Panc1 (cell line): ENCODE results near the gene SND1. TPM values are rescaled to one million over a fixed set of nuclear protein-coding genes. Genes with fewer than 3 reads are reported as not detected.
A peak's percentile ranks its signal among the peaks of the same experiment; 100 is the strongest.

Experiments
- ATAC-seq: fragments of 200-7000 bp; cut with Tn5 transposase; 2 replicates; pipeline ENCODE4 v1.9.1; 2020; ENCODE audit warnings: mild to moderate bottlenecking, moderate library complexity
- BruUV-seq: library from RNA; stranded (reverse); fragments of 400-500 nt; replicated peaks from 2 replicates; lab custom pipeline; 2021; lab: Mats Ljungman, UMichigan
- CTCF ChIA-PET: fragments of 300-600 bp; sonication (Branson Sonifier 250); formaldehyde crosslinking; loops from one replicate; lab custom pipeline; 2022; ENCODE audit warnings: antibody characterized with exemption; lab: Charles Lee
- POLR2A ChIA-PET: fragments of 300-600 bp; sonication (Branson Sonifier 250); formaldehyde crosslinking; loops from one replicate; lab custom pipeline; 2022; ENCODE audit warnings: antibody characterized with exemption; lab: Charles Lee
- DNase-seq: peaks from one replicate; pipeline ENCODE4 v3.0.0-alpha.2; 2010; ENCODE audit warnings: low read depth, low spot score
- H3K27ac ChIP-seq: 2 replicates; pipeline ENCODE4 v1.5.1; 2011; ENCODE audit warnings: mild to moderate bottlenecking, low read length, inconsistent platforms
- H3K27me3 ChIP-seq: fragments of 200-500 bp; sonication (Bioruptor generic); 2 replicates; pipeline ENCODE4 v1.6.0; 2014; ENCODE audit warnings: low read length, inconsistent platforms; ENCODE audit not compliant: control insufficient read depth, insufficient read depth
- H3K36me3 ChIP-seq: fragments of 200-500 bp; sonication (Bioruptor generic); 2 replicates; pipeline ENCODE4 v1.5.1; 2014; ENCODE audit warnings: inconsistent platforms, mild to moderate bottlenecking, low read length, moderate library complexity; ENCODE audit not compliant: control insufficient read depth, insufficient read depth
- H3K4me1 ChIP-seq: 2 replicates; pipeline ENCODE4 v1.5.1; 2011; ENCODE audit warnings: inconsistent platforms, mild to moderate bottlenecking, low read length, moderate library complexity; ENCODE audit not compliant: control insufficient read depth, insufficient read depth
- H3K4me3 ChIP-seq, 2 experiments: 2 replicates each; pipeline ENCODE4 v1.5.1; 2011 to 2012; ENCODE audit warnings: low read depth in 2 of 2, low read length in 2 of 2, mild to moderate bottlenecking in 2 of 2, inconsistent platforms in 1 of 2, moderate library complexity in 1 of 2
- H3K9me3 ChIP-seq: fragments of 200-500 bp; sonication (Bioruptor generic); 2 replicates; pipeline ENCODE4 v1.5.1; 2014; ENCODE audit warnings: low read depth, mild to moderate bottlenecking, inconsistent platforms, low read length, moderate library complexity; ENCODE audit not compliant: control insufficient read depth, insufficient read depth
- POLR2AphosphoS5 ChIP-seq: IDR thresholded peaks from 2 replicates; pipeline ENCODE4 v1.6.1; 2012; ENCODE audit warnings: mild to moderate bottlenecking, low read depth, low read length, moderate library complexity
- SIN3A ChIP-seq: IDR thresholded peaks from 2 replicates; pipeline ENCODE4 v1.6.1; 2012; ENCODE audit warnings: low read depth, mild to moderate bottlenecking, low read length, moderate library complexity, borderline replicate concordance; ENCODE audit not compliant: insufficient read depth
- TCF7L2 ChIP-seq: IDR thresholded peaks from 2 replicates; pipeline ENCODE4 v1.6.1; 2011; ENCODE audit warnings: mild to moderate bottlenecking, low read depth, low read length, inconsistent platforms
- in situ Hi-C: cut with HindIII; loops from 2 replicates; pipeline ENCODE4 v1.10.0; 2016; ENCODE audit warnings: low sequenced_read_pairs, low pct_unique_long_range_greater_than_20kb
- intact Hi-C: fragments of 100-400 bp; cut with micrococcal nuclease; formaldehyde crosslinking; loops from one replicate; pipeline ENCODE4 v1.10.0; 2022; ENCODE audit not compliant: unreplicated experiment
- total RNA-seq: library from RNA; stranded (reverse); gene quantifications from one replicate; pipeline ENCODE4 v1.2.1, GENCODE V29; 2021; ENCODE audit not compliant: unreplicated experiment
- TF ChIP-seq, protein P1 (sequence below), 2 experiments: IDR thresholded peaks; 2 replicates each; pipeline ENCODE4 v1.6.1; 2011 to 2012; ENCODE audit warnings: low read depth in 2 of 2, control low read depth in 1 of 2, low read length in 1 of 2, mild to moderate bottlenecking in 1 of 2, moderate library complexity in 1 of 2; ENCODE audit not compliant: insufficient read depth in 1 of 2
- TF ChIP-seq, protein P2 (sequence below): fragments of 450-650 bp; IDR thresholded peaks from 2 replicates; pipeline ENCODE4 v1.5.1; 2017; ENCODE audit warnings: mild to moderate bottlenecking

SND1 gene
- total RNA-seq, 1 experiment from 2014 or later = 176 TPM

DNA sequence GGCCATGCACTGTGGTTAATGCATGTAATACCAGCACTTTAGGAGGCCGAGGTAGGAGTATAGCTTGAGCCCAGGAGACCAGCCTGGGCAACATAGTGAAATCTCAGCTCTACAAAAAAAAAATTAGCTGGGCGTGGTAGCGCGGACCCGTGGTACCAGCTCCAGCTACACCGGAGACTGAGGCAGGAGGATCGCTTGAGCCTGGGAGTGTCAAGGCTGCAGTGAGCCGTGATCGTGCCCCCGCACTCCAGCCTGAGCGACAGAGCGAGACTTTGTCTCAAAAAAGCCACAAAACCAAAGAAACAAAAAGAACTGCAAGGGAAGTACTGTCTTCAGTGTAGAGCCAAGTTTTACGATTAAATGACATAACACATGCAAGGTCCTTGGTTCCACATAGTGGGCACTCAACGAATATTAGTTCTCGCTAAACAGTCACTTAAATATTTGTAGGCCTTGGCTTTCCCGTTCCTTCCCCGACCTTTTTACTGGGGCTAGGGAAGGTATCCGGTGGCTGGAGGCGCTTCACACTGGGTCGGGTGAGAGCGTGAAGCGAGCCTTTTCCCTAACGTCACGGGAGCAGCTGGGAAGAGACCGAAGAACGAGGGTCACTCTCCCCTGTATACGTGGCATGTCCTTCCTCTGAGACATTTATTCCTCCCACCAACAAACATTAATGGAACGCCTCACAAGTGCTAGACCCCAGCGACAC, 993 bp upstream of the SND1 start:
- Histone ChIP-seq H3K27me3 (no peaks in the 10 kb centered on the region), H3K27ac (peak overlapping the region; percentile 96), H3K4me1 (peaks cover 26% of the 10 kb centered on the region), H3K4me3 (peak overlapping the region; percentile 83 to 100), H3K9me3 (no peaks in the 10 kb centered on the region), H3K36me3 (peaks cover 8% of the 10 kb centered on the region; the same call in 1 of the 2 replicates)
- intact Hi-C loops = no loop called here
- POLR2A ChIA-PET = interaction anchor here (0.6 to 1.2 kb wide), 2 partner anchors 11 to 575 kb away, joined by 3 read pairs; no protein-coding TSS in a partner anchor
- TF ChIP-seq SIN3A = no peak
- TF ChIP-seq POLR2AphosphoS5 = no peak
- TF ChIP-seq, protein P1, sequence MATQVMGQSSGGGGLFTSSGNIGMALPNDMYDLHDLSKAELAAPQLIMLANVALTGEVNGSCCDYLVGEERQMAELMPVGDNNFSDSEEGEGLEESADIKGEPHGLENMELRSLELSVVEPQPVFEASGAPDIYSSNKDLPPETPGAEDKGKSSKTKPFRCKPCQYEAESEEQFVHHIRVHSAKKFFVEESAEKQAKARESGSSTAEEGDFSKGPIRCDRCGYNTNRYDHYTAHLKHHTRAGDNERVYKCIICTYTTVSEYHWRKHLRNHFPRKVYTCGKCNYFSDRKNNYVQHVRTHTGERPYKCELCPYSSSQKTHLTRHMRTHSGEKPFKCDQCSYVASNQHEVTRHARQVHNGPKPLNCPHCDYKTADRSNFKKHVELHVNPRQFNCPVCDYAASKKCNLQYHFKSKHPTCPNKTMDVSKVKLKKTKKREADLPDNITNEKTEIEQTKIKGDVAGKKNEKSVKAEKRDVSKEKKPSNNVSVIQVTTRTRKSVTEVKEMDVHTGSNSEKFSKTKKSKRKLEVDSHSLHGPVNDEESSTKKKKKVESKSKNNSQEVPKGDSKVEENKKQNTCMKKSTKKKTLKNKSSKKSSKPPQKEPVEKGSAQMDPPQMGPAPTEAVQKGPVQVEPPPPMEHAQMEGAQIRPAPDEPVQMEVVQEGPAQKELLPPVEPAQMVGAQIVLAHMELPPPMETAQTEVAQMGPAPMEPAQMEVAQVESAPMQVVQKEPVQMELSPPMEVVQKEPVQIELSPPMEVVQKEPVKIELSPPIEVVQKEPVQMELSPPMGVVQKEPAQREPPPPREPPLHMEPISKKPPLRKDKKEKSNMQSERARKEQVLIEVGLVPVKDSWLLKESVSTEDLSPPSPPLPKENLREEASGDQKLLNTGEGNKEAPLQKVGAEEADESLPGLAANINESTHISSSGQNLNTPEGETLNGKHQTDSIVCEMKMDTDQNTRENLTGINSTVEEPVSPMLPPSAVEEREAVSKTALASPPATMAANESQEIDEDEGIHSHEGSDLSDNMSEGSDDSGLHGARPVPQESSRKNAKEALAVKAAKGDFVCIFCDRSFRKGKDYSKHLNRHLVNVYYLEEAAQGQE (IDR thresholded peaks at IDR 0.05; ENCODE audit: insufficient read depth in 1 of 2, low read depth in 2 of 2, low read length in 1 of 2) = no peak
- TF ChIP-seq, protein P2, sequence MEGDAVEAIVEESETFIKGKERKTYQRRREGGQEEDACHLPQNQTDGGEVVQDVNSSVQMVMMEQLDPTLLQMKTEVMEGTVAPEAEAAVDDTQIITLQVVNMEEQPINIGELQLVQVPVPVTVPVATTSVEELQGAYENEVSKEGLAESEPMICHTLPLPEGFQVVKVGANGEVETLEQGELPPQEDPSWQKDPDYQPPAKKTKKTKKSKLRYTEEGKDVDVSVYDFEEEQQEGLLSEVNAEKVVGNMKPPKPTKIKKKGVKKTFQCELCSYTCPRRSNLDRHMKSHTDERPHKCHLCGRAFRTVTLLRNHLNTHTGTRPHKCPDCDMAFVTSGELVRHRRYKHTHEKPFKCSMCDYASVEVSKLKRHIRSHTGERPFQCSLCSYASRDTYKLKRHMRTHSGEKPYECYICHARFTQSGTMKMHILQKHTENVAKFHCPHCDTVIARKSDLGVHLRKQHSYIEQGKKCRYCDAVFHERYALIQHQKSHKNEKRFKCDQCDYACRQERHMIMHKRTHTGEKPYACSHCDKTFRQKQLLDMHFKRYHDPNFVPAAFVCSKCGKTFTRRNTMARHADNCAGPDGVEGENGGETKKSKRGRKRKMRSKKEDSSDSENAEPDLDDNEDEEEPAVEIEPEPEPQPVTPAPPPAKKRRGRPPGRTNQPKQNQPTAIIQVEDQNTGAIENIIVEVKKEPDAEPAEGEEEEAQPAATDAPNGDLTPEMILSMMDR = no peak
- no peak for TF ChIP-seq TCF7L2
- DNase-seq (no peak), ATAC-seq (peak; percentile 35)
- TSS peak; percentile 99 for BruUV-seq
- in situ Hi-C loops = no loop called here
- CTCF ChIA-PET = no interaction called here

DNA sequence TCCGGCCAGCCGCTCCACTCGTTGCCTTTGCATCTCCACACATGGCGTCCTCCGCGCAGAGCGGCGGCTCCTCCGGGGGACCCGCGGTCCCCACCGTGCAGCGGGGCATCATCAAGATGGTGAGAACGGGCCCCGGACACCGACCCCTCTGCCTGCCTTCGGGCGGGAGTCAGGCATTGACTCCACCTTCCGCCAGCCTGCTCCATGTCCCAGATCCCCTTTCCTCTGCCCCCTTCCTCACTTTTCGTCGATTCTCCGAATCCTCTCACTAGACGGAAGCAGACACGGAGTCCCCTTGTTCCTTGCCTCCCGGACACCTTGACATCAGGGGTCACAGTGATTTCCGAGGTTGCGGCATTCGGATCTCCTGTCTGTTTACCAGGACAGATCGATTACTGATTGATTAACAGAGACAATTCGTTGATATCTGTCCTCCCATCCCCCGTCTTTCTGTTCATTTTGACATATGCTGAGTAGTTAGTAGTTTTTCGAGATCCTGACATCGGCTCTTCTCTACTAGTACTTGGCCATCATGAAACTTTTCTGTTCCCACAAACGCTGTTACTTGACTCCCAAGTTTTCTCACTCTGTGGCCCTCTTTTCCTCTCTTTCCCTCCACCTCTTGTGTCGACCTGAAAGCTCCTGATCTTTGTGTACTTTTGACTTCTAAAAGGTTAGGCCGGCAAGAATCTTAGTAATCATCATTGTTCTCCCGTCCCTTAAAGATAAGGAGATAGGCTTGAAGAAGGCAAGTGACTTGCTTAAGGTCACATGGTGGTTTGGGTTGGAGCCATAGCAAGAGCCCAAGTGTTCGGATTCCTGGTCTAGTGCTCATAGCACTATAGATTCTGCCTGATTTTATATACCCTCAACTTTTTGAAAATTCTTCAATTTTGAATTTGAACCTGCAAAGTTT, 597 bp downstream of the SND1 start:
- DNase-seq (no peak), ATAC-seq (peak; percentile 35; the same call in 1 of the 2 replicates)
- no TSS peak for BruUV-seq
- ChIA-PET POLR2A (interaction anchor here (1.2 kb wide), 1 partner anchor 12 kb away, joined by 3 read pairs; no protein-coding TSS in a partner anchor), CTCF (interaction anchor here (0.6 kb wide), 1 partner anchor 55 kb away, joined by 10 read pairs; no protein-coding TSS in a partner anchor)
- H3K27ac ChIP-seq = peak overlapping the region; percentile 82
- H3K9me3 ChIP-seq = no peaks in the 10 kb centered on the region
- H3K27me3 ChIP-seq = no peaks in the 10 kb centered on the region
- H3K36me3 ChIP-seq = peaks cover 8% of the 10 kb centered on the region
- peak overlapping the region; percentile 83 to 100 for H3K4me3 ChIP-seq
- intact Hi-C loops (no loop called here), in situ Hi-C loops (no loop called here)
- peaks cover 26% of the 10 kb centered on the region for H3K4me1 ChIP-seq
- TF ChIP-seq, protein P1 (IDR thresholded peaks at IDR 0.05; ENCODE audit: insufficient read depth in 1 of 2, low read depth in 2 of 2, low read length in 1 of 2) = 0 out of 4 replicates have a peak, but pooled peaks of 1 of the 2 experiments have one; percentile 1
- TF ChIP-seq, protein P2 = no peak
